Measurements from ENCODE around the gene POMC. TPM values are rescaled to one million over a fixed set of nuclear protein-coding genes. Genes with fewer than 3 reads are reported as not detected.
"Not testable (repeated sequence)": the region's sequence is repeated elsewhere in the genome, so short reads cannot be mapped to it uniquely, and the experiment has no call there.

POMC gene
- total RNA-seq, 2 experiments from 2014 or later = 4.6 to 4.8 TPM

- Mint-ChIP-seq H3K27ac (no peak overlapping the region), H3K4me1 (ENCODE audit: low read depth) (peaks cover 3% of the 10 kb centered on the region), H3K27me3 (ENCODE audit: low read depth) (peaks cover 15% of the 10 kb centered on the region), H3K4me3 (no peak overlapping the region), H3K36me3 (ENCODE audit: low read depth) (no peaks in the 10 kb centered on the region), H3K9me3 (no peaks in the 10 kb centered on the region)
- intact Hi-C loops (cut with micrococcal nuclease) = no loop called here
- CTCF ChIA-PET = interaction anchor here (0.6 to 0.9 kb wide), 3 partner anchors 48 to 203 kb away, joined by 3 read pairs; no protein-coding TSS in a partner anchor
- no peak for DNase-seq
Measured at GRCh38 chr2:25173719-25174118, 5.3 kb upstream of the POMC start.

- CTCF ChIA-PET = interaction anchor here (1.1 kb wide), 1 partner anchor 26 kb away, joined by 3 read pairs; no protein-coding TSS in a partner anchor
Measured at GRCh38 chr2:25170888-25171287, 2.5 kb upstream of the POMC start.

GRCh38 chr2:25169073-25169470 lies 692 bp upstream of the POMC start:
- no peaks in the 10 kb centered on the region for H3K36me3 Mint-ChIP-seq (ENCODE audit: low read depth)

More at GRCh38 chr2:25170888-25171287, 2.5 kb upstream of the POMC start:
- no peaks in the 10 kb centered on the region for H3K36me3 Mint-ChIP-seq (ENCODE audit: low read depth)
- no peak overlapping the region for H3K4me3 Mint-ChIP-seq
- H3K27me3 Mint-ChIP-seq (ENCODE audit: low read depth) = peaks cover 30% of the 10 kb centered on the region
- no peak overlapping the region for H3K27ac Mint-ChIP-seq
- no peak for DNase-seq
- H3K9me3 Mint-ChIP-seq = no peaks in the 10 kb centered on the region
- intact Hi-C loops (cut with micrococcal nuclease) = no loop called here
- H3K4me1 Mint-ChIP-seq (ENCODE audit: low read depth) = peaks cover 18% of the 10 kb centered on the region

GRCh38 chr2:25165992-25166875 lies 2.1 kb downstream of the POMC start:
- H3K4me3 Mint-ChIP-seq = no peak overlapping the region
- CTCF ChIA-PET = interaction anchor here (0.6 to 5.6 kb wide), 7 partner anchors 29 to 401 kb away, joined by 3 to 79 read pairs (median 4); no protein-coding TSS in a partner anchor
- peaks cover 21% of the 10 kb centered on the region for H3K4me1 Mint-ChIP-seq (ENCODE audit: low read depth)
- H3K9me3 Mint-ChIP-seq = peaks cover 2% of the 10 kb centered on the region
- DNase-seq = peak; percentile 73
- intact Hi-C loops (cut with micrococcal nuclease) = loop anchor here (1.0 to 5.0 kb wide), 5 partner anchors 30 to 392 kb away; no protein-coding TSS in a partner anchor
- no peaks in the 10 kb centered on the region for H3K36me3 Mint-ChIP-seq (ENCODE audit: low read depth)
- no peak overlapping the region for H3K27ac Mint-ChIP-seq
- H3K27me3 Mint-ChIP-seq (ENCODE audit: low read depth) = peaks cover 30% of the 10 kb centered on the region

More at GRCh38 chr2:25169073-25169470, 692 bp upstream of the POMC start:
- intact Hi-C loops (cut with micrococcal nuclease) = loop anchor here (5.0 kb wide), 1 partner anchor 208 kb away; no protein-coding TSS in a partner anchor
- Mint-ChIP-seq H3K27ac (no peak overlapping the region), H3K4me3 (peak overlapping the region; percentile 59), H3K4me1 (ENCODE audit: low read depth) (peaks cover 19% of the 10 kb centered on the region), H3K27me3 (ENCODE audit: low read depth) (peaks cover 30% of the 10 kb centered on the region), H3K9me3 (no peaks in the 10 kb centered on the region)
- CTCF ChIA-PET = interaction anchor here (1.3 kb wide), 1 partner anchor 27 kb away, joined by 3 read pairs; no protein-coding TSS in a partner anchor
- no peak for DNase-seq

- H3K4me1 Mint-ChIP-seq (ENCODE audit: low read depth) = peaks cover 31% of the 10 kb centered on the region
- peaks cover 25% of the 10 kb centered on the region for H3K27me3 Mint-ChIP-seq (ENCODE audit: low read depth)
- H3K36me3 Mint-ChIP-seq (ENCODE audit: low read depth) = peaks cover 1% of the 10 kb centered on the region
- no peak overlapping the region for H3K27ac Mint-ChIP-seq
- H3K4me3 Mint-ChIP-seq = no peak overlapping the region
- intact Hi-C loops (cut with micrococcal nuclease) = no loop called here
- no peak for DNase-seq
- H3K9me3 Mint-ChIP-seq = peaks cover 2% of the 10 kb centered on the region
- CTCF ChIA-PET = interaction anchor here (1.4 to 5.6 kb wide), 3 partner anchors 12 to 189 kb away, joined by 4 to 79 read pairs (median 8); no protein-coding TSS in a partner anchor
Measured at GRCh38 chr2:25164561-25164960, 3.8 kb downstream of the POMC start.

- intact Hi-C loops (cut with micrococcal nuclease); H3K9me3 Mint-ChIP-seq; H3K36me3 Mint-ChIP-seq (ENCODE audit: low read depth); DNase-seq; H3K27me3 Mint-ChIP-seq (ENCODE audit: low read depth): not testable (repeated sequence)
- Mint-ChIP-seq H3K4me1 (ENCODE audit: low read depth) (peaks cover 22% of the 10 kb centered on the region), H3K4me3 (peak overlapping the region; percentile 62), H3K27ac (peak overlapping the region; percentile 70)
- CTCF ChIA-PET = interaction anchor here (0.6 to 5.6 kb wide), 4 partner anchors 28 to 42 kb away, joined by 3 to 79 read pairs (median 6); no protein-coding TSS in a partner anchor
Measured at GRCh38 chr2:25162061-25162460, 6.3 kb downstream of the POMC start.

GRCh38 chr2:25161055-25161781 lies 7.2 kb downstream of the POMC start:
- Mint-ChIP-seq H3K27ac (peak overlapping the region; percentile 43), H3K4me3 (peak overlapping the region; percentile 70), H3K4me1 (ENCODE audit: low read depth) (peaks cover 16% of the 10 kb centered on the region), H3K36me3 (ENCODE audit: low read depth) (peaks cover 1% of the 10 kb centered on the region), H3K27me3 (ENCODE audit: low read depth) (no peaks in the 10 kb centered on the region), H3K9me3 (peaks cover 2% of the 10 kb centered on the region)
- CTCF ChIA-PET = interaction anchor here (0.6 kb wide), 1 partner anchor 41 kb away, joined by 3 read pairs; no protein-coding TSS in a partner anchor
- intact Hi-C loops (cut with micrococcal nuclease) = no loop called here
- peak; percentile 86 for DNase-seq

- Mint-ChIP-seq H3K4me3 (peak overlapping the region; percentile 70), H3K27ac (no peak overlapping the region), H3K36me3 (ENCODE audit: low read depth) (peaks cover 1% of the 10 kb centered on the region), H3K4me1 (ENCODE audit: low read depth) (peaks cover 12% of the 10 kb centered on the region), H3K9me3 (peaks cover 2% of the 10 kb centered on the region), H3K27me3 (ENCODE audit: low read depth) (no peaks in the 10 kb centered on the region)
- no peak for DNase-seq
- CTCF ChIA-PET = no interaction called here
- intact Hi-C loops (cut with micrococcal nuclease) = no loop called here
Measured at GRCh38 chr2:25160376-25160775, 8.0 kb downstream of the POMC start.

- intact Hi-C loops (cut with micrococcal nuclease) = no loop called here
- CTCF ChIA-PET = no interaction called here
- H3K9me3 Mint-ChIP-seq = peaks cover 2% of the 10 kb centered on the region
- H3K27ac Mint-ChIP-seq = no peak overlapping the region
- peak; percentile 11 for DNase-seq
- peaks cover 12% of the 10 kb centered on the region for H3K4me1 Mint-ChIP-seq (ENCODE audit: low read depth)
- no peaks in the 10 kb centered on the region for H3K27me3 Mint-ChIP-seq (ENCODE audit: low read depth)
- H3K36me3 Mint-ChIP-seq (ENCODE audit: low read depth) = peaks cover 1% of the 10 kb centered on the region
- peak overlapping the region; percentile 70 for H3K4me3 Mint-ChIP-seq
Measured at GRCh38 chr2:25159949-25160348, 8.4 kb downstream of the POMC start.

GRCh38 chr2:25158096-25158852 lies 10.1 kb downstream of the POMC start:
- Mint-ChIP-seq H3K27ac (no peak overlapping the region), H3K27me3 (ENCODE audit: low read depth) (no peaks in the 10 kb centered on the region), H3K36me3 (ENCODE audit: low read depth) (peaks cover 1% of the 10 kb centered on the region), H3K4me1 (ENCODE audit: low read depth) (peaks cover 12% of the 10 kb centered on the region), H3K4me3 (no peak overlapping the region), H3K9me3 (peaks cover 2% of the 10 kb centered on the region)
- no peak for DNase-seq
- intact Hi-C loops (cut with micrococcal nuclease) = no loop called here
- CTCF ChIA-PET = interaction anchor here (0.6 kb wide), 1 partner anchor 30 kb away, joined by 3 read pairs; no protein-coding TSS in a partner anchor

- Mint-ChIP-seq H3K9me3 (no peaks in the 10 kb centered on the region), H3K4me1 (ENCODE audit: low read depth) (peaks cover 8% of the 10 kb centered on the region), H3K27me3 (ENCODE audit: low read depth) (no peaks in the 10 kb centered on the region), H3K36me3 (ENCODE audit: low read depth) (peaks cover 1% of the 10 kb centered on the region), H3K4me3 (no peak overlapping the region), H3K27ac (no peak overlapping the region)
- CTCF ChIA-PET = no interaction called here
- intact Hi-C loops (cut with micrococcal nuclease) = no loop called here
- DNase-seq = no peak
Measured at GRCh38 chr2:25155401-25155800, 13.0 kb downstream of the POMC start.

Data from activated naive CD4-positive, alpha-beta T cell treated with anti-CD3 and anti-CD28 coated beads for 36 hours (primary cell).